Measurements from ENCODE around the gene NPHP1.

NPHP1 gene

GRCh38 chr2:110215091-110215490 lies 10.3 kb upstream of the NPHP1 start:
- no peak for TF ChIP-seq CTCF (IDR thresholded peaks at IDR 0.05)

- TF ChIP-seq CTCF (IDR thresholded peaks at IDR 0.05) = no peak
Observed at GRCh38 chr2:110211938-110212858, 7.4 kb upstream of the NPHP1 start, which contains the start of gene MTLN. Gene MTLN, minus strand, starts transcription at chr2:110212547. Its CDS starts 22 bp downstream, at chr2:110212525.

- no peak for TF ChIP-seq CTCF (IDR thresholded peaks at IDR 0.05)
Observed at GRCh38 chr2:110205660-110206455, 1.0 kb upstream of the NPHP1 start.

- no peak for TF ChIP-seq CTCF (IDR thresholded peaks at IDR 0.05)
Observed at GRCh38 chr2:110198016-110198415, 6.8 kb downstream of the NPHP1 start.

GRCh38 chr2:110197452-110197851 lies 7.4 kb downstream of the NPHP1 start:
- no peak for TF ChIP-seq CTCF (IDR thresholded peaks at IDR 0.05)

- TF ChIP-seq CTCF (IDR thresholded peaks at IDR 0.05) = no peak
Observed at GRCh38 chr2:110182449-110182848, 22.4 kb downstream of the NPHP1 start.

GRCh38 chr2:110180036-110180435 lies 24.8 kb downstream of the NPHP1 start:
- no peak for TF ChIP-seq CTCF (IDR thresholded peaks at IDR 0.05)
